Measurements from ENCODE around the gene GPANK1. TPM values are rescaled to one million over a fixed set of nuclear protein-coding genes. Genes with fewer than 3 reads are reported as not detected.

Gene GPANK1
- total RNA-seq, 2 experiments from 2014 or later = 35.2 to 42.8 TPM

DNA sequence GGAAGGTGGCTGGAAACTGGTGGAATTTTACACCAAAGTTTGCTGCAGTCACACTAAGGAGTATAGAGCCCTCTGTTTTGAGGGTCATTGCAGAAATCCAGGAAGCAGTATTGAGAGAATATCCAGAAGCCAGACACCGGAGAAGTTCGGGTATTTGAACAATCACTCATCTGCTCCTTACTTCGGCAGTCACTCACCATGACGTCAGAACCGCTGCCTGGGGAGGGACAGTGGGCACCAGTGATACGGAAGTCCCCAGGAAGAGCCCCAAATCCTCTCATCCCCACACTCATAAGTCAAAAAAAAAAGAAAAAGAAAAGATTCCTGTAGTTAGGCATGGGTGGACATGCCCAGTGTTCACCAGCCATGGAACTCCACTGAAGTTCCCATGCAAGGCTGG lies 12.1 kb upstream of the GPANK1 start:
- ATAC-seq = no peak
- Mint-ChIP-seq H3K9me3 (ENCODE audit: low read depth) (no peaks in the 10 kb centered on the region), H3K27ac (no peak overlapping the region), H3K4me1 (peaks cover 15% of the 10 kb centered on the region), H3K4me3 (no peak overlapping the region), H3K27me3 (no peaks in the 10 kb centered on the region), H3K36me3 (ENCODE audit: low read depth) (peaks cover 13% of the 10 kb centered on the region)
- intact Hi-C loops (cut with DNase I, micrococcal nuclease) = no loop called here
- DNase-seq = no peak
- CTCF ChIA-PET = interaction anchor here (0.6 kb wide), 1 partner anchor 188 kb away, joined by 3 read pairs; no protein-coding TSS in a partner anchor
- POLR2A ChIA-PET = interaction anchor here (0.7 kb wide), 1 partner anchor 65 kb away, joined by 3 read pairs; no protein-coding TSS in a partner anchor

DNA sequence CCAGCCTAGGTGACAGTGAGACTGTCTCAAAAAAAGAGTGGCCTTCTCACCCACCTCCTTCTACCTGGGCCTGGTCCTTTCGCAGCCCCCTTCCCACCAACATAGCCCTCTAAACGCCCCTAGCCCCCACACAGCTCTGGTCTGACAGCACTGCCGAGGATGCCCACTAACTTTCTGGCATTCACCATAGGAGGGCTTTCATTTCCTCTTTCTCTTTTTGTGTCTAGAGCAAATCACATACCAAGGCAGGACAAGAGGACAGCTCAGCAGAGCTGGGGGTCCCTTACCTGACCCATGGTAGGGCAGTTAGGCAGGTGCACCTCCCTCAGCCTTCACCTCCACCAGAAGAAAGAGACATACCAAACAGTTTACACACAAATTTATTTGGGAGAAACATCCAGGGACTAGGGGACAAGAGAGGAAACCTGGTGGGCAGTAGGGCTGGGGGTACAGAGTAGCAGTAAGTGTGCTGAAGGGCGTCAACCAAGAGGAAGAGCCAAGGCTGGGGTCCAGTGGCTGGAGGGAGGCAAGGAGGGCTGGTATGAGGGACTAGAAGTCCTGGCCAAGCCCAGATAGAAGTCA lies 11.6 kb upstream of the GPANK1 start:
- H3K27ac Mint-ChIP-seq = no peak overlapping the region
- no peak for ATAC-seq

GRCh38 chr6:31669676-31670075 lies 4.9 kb upstream of the GPANK1 start, which contains the start of gene LY6G5B:
LY6G5B (plus strand) TSS chr6:31669976; CDS start chr6:31670951, 975 bp downstream.
- Mint-ChIP-seq H3K4me1 (peaks cover 34% of the 10 kb centered on the region), H3K27ac (no peak within 1 kb of the TSS), H3K27me3 (no peaks in the 10 kb centered on the region), H3K36me3 (ENCODE audit: low read depth) (peaks cover 69% of the 10 kb centered on the region), H3K9me3 (ENCODE audit: low read depth) (no peaks in the 10 kb centered on the region), H3K4me3 (no peak within 1 kb of the TSS)
- DNase-seq (no peak), ATAC-seq (no peak)
- ChIA-PET POLR2A (interaction anchor here (0.8 to 1.1 kb wide), 2 partner anchors 89 to 125 kb away, joined by 3 read pairs; no protein-coding TSS in a partner anchor), CTCF (interaction anchor here (0.7 to 0.9 kb wide), 3 partner anchors 18 to 129 kb away, joined by 3 to 6 read pairs (median 3); no protein-coding TSS in a partner anchor)
- intact Hi-C loops (cut with DNase I, micrococcal nuclease) = loop anchor here (5.0 to 10.0 kb wide), 5 partner anchors 153 to 1535 kb away; partner anchors contain the start of genes GTF2H4 (in 1 of the 2), HSD17B8 (in 1 of the 2), MRPS18B (in 1 of the 2) and PPP1R10 (in 1 of the 2)

More for the DNA sequence above, 11.6 kb upstream of the GPANK1 start:
- intact Hi-C loops (cut with DNase I, micrococcal nuclease) = no loop called here
- H3K9me3 Mint-ChIP-seq (ENCODE audit: low read depth) = no peaks in the 10 kb centered on the region
- DNase-seq = no peak
- ChIA-PET POLR2A (no interaction called here), CTCF (interaction anchor here (0.6 to 0.8 kb wide), 3 partner anchors 8 to 187 kb away, joined by 3 to 4 read pairs (median 3); no protein-coding TSS in a partner anchor)
- H3K4me1 Mint-ChIP-seq = peaks cover 12% of the 10 kb centered on the region
- no peak overlapping the region for H3K4me3 Mint-ChIP-seq
- H3K36me3 Mint-ChIP-seq (ENCODE audit: low read depth) = peaks cover 17% of the 10 kb centered on the region
- H3K27me3 Mint-ChIP-seq = no peaks in the 10 kb centered on the region

- no peak for DNase-seq
- Mint-ChIP-seq H3K27ac (peak overlapping the region; percentile 99), H3K4me1 (peaks cover 60% of the 10 kb centered on the region), H3K4me3 (peak overlapping the region; percentile 99), H3K36me3 (ENCODE audit: low read depth) (peaks cover 81% of the 10 kb centered on the region), H3K9me3 (ENCODE audit: low read depth) (no peaks in the 10 kb centered on the region), H3K27me3 (no peaks in the 10 kb centered on the region)
- ChIA-PET POLR2A (interaction anchor here (0.5 to 0.7 kb wide), 2 partner anchors 38 to 70 kb away, joined by 3 to 5 read pairs; partner anchors contain the start of gene CLIC1), CTCF (interaction anchor here (0.6 to 1.2 kb wide), 5 partner anchors 12 to 236 kb away, joined by 3 to 5 read pairs (median 3); partner anchors contain the start of gene ZBTB12)
- intact Hi-C loops (cut with DNase I, micrococcal nuclease) = loop anchor here (5.0 to 10.0 kb wide), 5 partner anchors 156 to 1538 kb away; partner anchors contain the start of genes GTF2H4 (in 1 of the 2), HSD17B8 (in 1 of the 2), MRPS18B (in 1 of the 2) and PPP1R10 (in 1 of the 2)
- no peak for ATAC-seq
These were observed 1.7 kb upstream of the GPANK1 start for GRCh38 chr6:31666337-31666965.

DNA sequence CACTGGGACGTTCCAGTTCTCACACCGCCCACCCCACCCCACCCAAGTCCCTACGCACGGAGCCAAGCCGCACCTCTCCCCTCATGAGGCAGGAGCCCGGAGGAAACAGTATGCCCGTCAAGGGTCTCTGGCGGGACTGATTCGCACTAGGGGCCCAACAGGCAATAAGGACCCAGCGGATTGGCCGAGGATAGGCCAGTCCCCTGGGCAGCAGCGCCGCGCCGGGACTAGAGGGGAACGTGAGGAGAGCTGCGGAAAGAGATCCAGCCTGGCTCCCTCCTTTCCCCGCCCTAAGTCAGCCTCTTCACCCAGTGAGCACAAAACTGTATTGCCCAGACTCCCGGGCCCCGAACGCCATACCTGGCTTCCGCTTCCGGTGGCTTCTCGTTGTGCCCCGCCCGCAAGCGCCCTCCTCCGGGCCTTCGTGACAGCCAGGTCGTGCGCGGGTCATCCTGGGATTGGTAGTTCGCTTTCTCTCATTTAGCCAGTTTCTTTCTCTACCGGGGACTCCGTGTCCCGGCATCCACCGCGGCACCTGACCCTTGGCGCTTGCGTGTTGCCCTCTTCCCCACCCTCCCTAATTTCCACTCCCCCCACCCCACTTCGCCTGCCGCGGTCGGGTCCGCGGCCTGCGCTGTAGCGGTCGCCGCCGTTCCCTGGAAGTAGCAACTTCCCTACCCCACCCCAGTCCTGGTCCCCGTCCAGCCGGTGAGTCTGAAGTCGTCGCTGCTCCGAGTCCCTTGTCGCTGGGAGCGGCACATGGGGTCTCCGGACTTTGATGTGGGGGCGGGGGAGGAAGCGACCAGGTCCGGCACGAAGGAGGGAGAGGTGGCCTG lies 922 bp upstream of the GPANK1 start, which contains the start of gene CSNK2B:
Gene CSNK2B, plus strand, starts transcription at position 580 of the 836 bp plus-strand sequence. CDS start 752 bp downstream, outside the sequence.
- peaks cover 83% of the 10 kb centered on the region for H3K36me3 Mint-ChIP-seq (ENCODE audit: low read depth)
- CTCF ChIA-PET = interaction anchor here (1.0 to 2.6 kb wide), 3 partner anchors 11 to 197 kb away, joined by 3 to 39 read pairs (median 6); partner anchors contain the start of genes APOM, BAG6 and NEU1
- peak within 1 kb of the TSS; percentile 99 for H3K4me3 Mint-ChIP-seq
- ATAC-seq (peak; percentile 89), DNase-seq (peak; percentile 99)
- no peaks in the 10 kb centered on the region for H3K27me3 Mint-ChIP-seq
- no peaks in the 10 kb centered on the region for H3K9me3 Mint-ChIP-seq (ENCODE audit: low read depth)
- POLR2A ChIA-PET = interaction anchor here (0.5 to 3.5 kb wide), 13 partner anchors 13 to 1306 kb away, joined by 3 to 72 read pairs (median 4); partner anchors contain the start of genes ABHD16A, APOM, BAG6 and CLIC1
- peak within 1 kb of the TSS; percentile 99 for H3K27ac Mint-ChIP-seq
- peaks cover 66% of the 10 kb centered on the region for H3K4me1 Mint-ChIP-seq
- intact Hi-C loops (cut with DNase I, micrococcal nuclease) = loop anchor here (1.0 to 10.0 kb wide), 22 partner anchors 13 to 1539 kb away; partner anchors contain the start of genes ABHD16A (in 2 of the 2), BAG6 (in 2 of the 2), PRRC2A (in 2 of the 2) and DDX39B (in 1 of the 2)

- Mint-ChIP-seq H3K27ac (peak overlapping the region; percentile 99), H3K9me3 (ENCODE audit: low read depth) (no peaks in the 10 kb centered on the region), H3K36me3 (ENCODE audit: low read depth) (peaks cover 74% of the 10 kb centered on the region), H3K27me3 (no peaks in the 10 kb centered on the region), H3K4me1 (peaks cover 76% of the 10 kb centered on the region), H3K4me3 (peak overlapping the region; percentile 99)
- ATAC-seq = no peak
- DNase-seq = peak; percentile 30
- intact Hi-C loops (cut with DNase I, micrococcal nuclease) = loop anchor here (2.0 to 10.0 kb wide), 5 partner anchors 39 to 1541 kb away; partner anchors contain the start of genes ABHD16A (in 1 of the 2), HSD17B8 (in 1 of the 2), MICA (in 1 of the 2) and MRPS18B (in 1 of the 2)
- ChIA-PET CTCF (interaction anchor here (0.7 to 2.6 kb wide), 4 partner anchors 10 to 163 kb away, joined by 3 to 39 read pairs (median 4); partner anchors contain the start of genes APOM, BAG6 and HSPA1B), POLR2A (interaction anchor here (0.6 to 3.5 kb wide), 25 partner anchors 11 to 1049 kb away, joined by 3 to 72 read pairs (median 4); partner anchors contain the start of genes ABHD16A, APOM, ATP6V1G2 and BAG6)
These were observed 622 bp downstream of the GPANK1 start for GRCh38 chr6:31663961-31664789.

GRCh38 chr6:31663126-31663960 lies 1.5 kb downstream of the GPANK1 start:
- no peak for DNase-seq
- Mint-ChIP-seq H3K36me3 (ENCODE audit: low read depth) (peaks cover 67% of the 10 kb centered on the region), H3K27me3 (no peaks in the 10 kb centered on the region), H3K9me3 (ENCODE audit: low read depth) (no peaks in the 10 kb centered on the region), H3K4me1 (peaks cover 76% of the 10 kb centered on the region), H3K27ac (peak overlapping the region; percentile 99), H3K4me3 (peak overlapping the region; percentile 99)
- intact Hi-C loops (cut with DNase I, micrococcal nuclease) = loop anchor here (5.0 to 10.0 kb wide), 3 partner anchors 261 to 1541 kb away; partner anchors contain the start of genes HSD17B8 (in 1 of the 2), MICA (in 1 of the 2), MRPS18B (in 1 of the 2) and PPP1R10 (in 1 of the 2)
- ChIA-PET CTCF (interaction anchor here (1.5 to 2.6 kb wide), 2 partner anchors 10 to 65 kb away, joined by 5 to 39 read pairs; partner anchors contain the start of genes APOM and BAG6), POLR2A (interaction anchor here (0.8 to 3.5 kb wide), 13 partner anchors 10 to 532 kb away, joined by 3 to 72 read pairs (median 4); partner anchors contain the start of genes ABHD16A, APOM, ATP6V1G2 and BAG6)
- ATAC-seq = no peak

DNA sequence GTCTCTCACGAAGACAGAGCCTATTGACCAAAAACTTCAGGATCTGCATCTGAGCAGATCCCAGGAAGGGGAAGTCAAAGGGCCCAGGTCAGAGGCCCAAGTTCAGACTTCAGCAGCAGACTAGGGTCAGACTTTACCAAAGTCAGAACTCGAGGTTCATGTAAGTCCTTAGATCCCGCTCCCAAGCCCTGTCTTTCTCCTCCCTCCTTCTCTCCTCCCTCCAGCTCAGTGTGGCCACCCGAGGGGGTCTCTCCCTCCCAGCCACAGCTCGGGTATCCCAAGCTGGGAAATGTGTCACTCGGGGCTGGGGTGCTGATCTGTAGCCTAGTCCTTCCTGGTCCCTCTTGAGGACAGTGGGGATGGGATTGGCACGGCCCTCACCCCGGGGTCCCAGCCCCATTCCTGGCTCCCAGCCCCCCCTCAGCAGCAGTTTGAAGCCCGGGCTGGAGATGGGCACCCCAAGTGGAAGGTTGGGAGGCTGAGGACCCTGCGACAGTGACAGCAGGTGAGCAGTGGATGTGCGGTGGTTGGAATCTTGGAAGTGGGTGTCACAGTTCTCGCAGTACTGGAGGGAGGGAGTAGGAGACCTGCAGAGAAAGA lies 2.6 kb downstream of the GPANK1 start:
- Mint-ChIP-seq H3K4me3 (peak overlapping the region; percentile 31), H3K27me3 (no peaks in the 10 kb centered on the region), H3K36me3 (ENCODE audit: low read depth) (peaks cover 59% of the 10 kb centered on the region), H3K9me3 (ENCODE audit: low read depth) (no peaks in the 10 kb centered on the region), H3K27ac (peak overlapping the region; percentile 53), H3K4me1 (peaks cover 75% of the 10 kb centered on the region)
- intact Hi-C loops (cut with DNase I, micrococcal nuclease) = loop anchor here (5.0 to 10.0 kb wide), 3 partner anchors 260 to 1543 kb away; partner anchors contain the start of genes HSD17B8 (in 1 of the 2), MICA (in 1 of the 2), MRPS18B (in 1 of the 2) and PPP1R10 (in 1 of the 2)
- DNase-seq (no peak), ATAC-seq (no peak)
- POLR2A ChIA-PET = interaction anchor here (0.6 to 2.3 kb wide), 4 partner anchors 10 to 517 kb away, joined by 3 to 12 read pairs (median 3); partner anchors contain the start of gene BAG6
- CTCF ChIA-PET = interaction anchor here (0.6 to 2.6 kb wide), 5 partner anchors 12 to 1395 kb away, joined by 3 to 16 read pairs (median 3); partner anchors contain the start of gene BAG6

All from activated CD4-positive, alpha-beta T cell treated with anti-CD3 and anti-CD28 coated beads for 36 hours (primary cell).